ENCODE results near the gene ZNF860.

- TF ChIP-seq CTCF (IDR thresholded peaks at IDR 0.05; ENCODE audit: low read depth, low read length) (no peak), POLR2A (IDR thresholded peaks at IDR 0.05; ENCODE audit: extremely low read depth, insufficient read length) (no peak), MYC (IDR thresholded peaks at IDR 0.05; ENCODE audit: low read depth, low read length) (no peak)
Measured at GRCh38 chr3:31984321-31984720, 2.8 kb downstream of the ZNF860 start.
